Parathyroid adenoma (tissue), 2 donors: ENCODE results near the gene CIRBP.
A peak's percentile ranks its signal among the peaks of the same experiment; 100 is the strongest.
"Not testable (repeated sequence)": the region's sequence is repeated elsewhere in the genome, so short reads cannot be mapped to it uniquely, and the experiment has no call there.

Experiments used
- H2AFZ ChIP-seq: fragments of 300-600 bp; sonication (generic); one replicate; pipeline ENCODE4 v1.7.0; 2017; ENCODE audit warnings: antibody characterized with exemption, mild to moderate bottlenecking
- H3K27ac ChIP-seq: fragments of 300-600 bp; sonication (generic); one replicate; pipeline ENCODE4 v1.7.0; 2017
- H3K27me3 ChIP-seq: fragments of 300-600 bp; sonication (generic); one replicate; pipeline ENCODE4 v1.7.0; 2017; ENCODE audit warnings: low read length; ENCODE audit not compliant: control insufficient read depth, insufficient read depth
- H3K36me3 ChIP-seq: fragments of 300-600 bp; sonication (generic); one replicate; pipeline ENCODE4 v1.7.0; 2017; ENCODE audit warnings: low read length; ENCODE audit not compliant: control insufficient read depth, insufficient read depth
- H3K4me1 ChIP-seq: fragments of 300-600 bp; sonication (generic); one replicate; pipeline ENCODE4 v1.7.0; 2017; ENCODE audit warnings: control low read depth
- H3K4me2 ChIP-seq: fragments of 300-600 bp; sonication (generic); one replicate; pipeline ENCODE4 v1.7.0; 2017; ENCODE audit warnings: low read length
- H3K4me3 ChIP-seq: fragments of 300-600 bp; sonication (generic); one replicate; pipeline ENCODE4 v1.7.0; 2017; ENCODE audit warnings: low read depth, low read length
- H3K79me2 ChIP-seq: fragments of 300-600 bp; sonication (generic); one replicate; pipeline ENCODE4 v1.7.0; 2017; ENCODE audit warnings: control low read depth
- H3K9ac ChIP-seq: fragments of 300-600 bp; sonication (generic); one replicate; pipeline ENCODE4 v1.7.0; 2017; ENCODE audit warnings: mild to moderate bottlenecking
- H3K9me3 ChIP-seq: fragments of 300-600 bp; sonication (generic); one replicate; pipeline ENCODE4 v1.7.0; 2017; ENCODE audit warnings: low read length; ENCODE audit not compliant: control insufficient read depth
- TF ChIP-seq, protein P1 (sequence below): fragments of 300-600 bp; sonication (generic); IDR thresholded peaks from one replicate; pipeline ENCODE4 v1.7.0; 2017; ENCODE audit warnings: antibody characterized with exemption, mild to moderate bottlenecking
- donor health status: primary hyperparathyroidism.

Gene CIRBP

DNA sequence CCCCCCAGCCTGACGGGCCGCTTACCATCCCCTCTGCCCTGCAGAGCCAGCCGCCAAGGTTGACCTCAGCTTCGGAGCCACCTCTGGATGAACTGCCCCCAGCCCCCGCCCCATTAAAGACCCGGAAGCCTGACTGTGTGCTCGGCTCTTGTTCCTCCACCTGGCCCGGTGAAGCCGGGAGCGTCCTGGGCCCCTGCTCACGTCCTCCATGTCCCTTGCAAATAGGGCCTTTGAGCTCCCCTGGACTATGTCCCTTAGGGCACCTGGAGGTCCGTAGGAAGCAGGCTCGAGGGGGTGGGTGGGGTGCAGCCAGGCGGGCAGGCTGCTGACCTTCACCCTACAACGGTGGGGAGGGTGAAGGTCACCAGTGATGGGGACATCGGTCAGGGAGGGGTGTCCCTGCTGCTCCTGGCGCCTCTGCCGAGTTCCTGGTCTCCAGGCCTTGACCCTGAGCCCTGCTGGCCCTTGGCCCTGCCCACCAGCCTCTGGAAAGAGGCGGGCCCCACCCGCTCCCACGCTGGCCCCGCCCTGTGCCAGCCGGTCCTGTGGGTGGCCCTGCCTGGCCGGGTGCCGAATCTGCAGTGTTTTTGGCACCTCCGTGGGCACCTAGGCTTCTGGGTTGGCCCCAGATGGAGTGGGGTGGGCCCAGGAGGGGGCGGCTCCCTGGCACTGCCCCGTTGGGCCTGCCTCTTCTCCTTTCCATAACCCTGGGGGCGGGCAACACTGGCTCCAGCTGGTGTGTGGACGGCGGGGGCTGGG is 24.3 kb upstream of the CIRBP start:
- Histone ChIP-seq H2AFZ (peak overlapping the region; percentile 64), H3K9ac (peak overlapping the region; percentile 63), H3K27ac (peak overlapping the region; percentile 98), H3K4me2 (peak overlapping the region; percentile 59), H3K36me3 (no peaks in the 10 kb centered on the region), H3K79me2 (no peaks in the 10 kb centered on the region), H3K4me1 (peaks cover 40% of the 10 kb centered on the region), H3K9me3 (no peaks in the 10 kb centered on the region), H3K27me3 (no peaks in the 10 kb centered on the region), H3K4me3 (peak overlapping the region; percentile 39)
- TF ChIP-seq, protein P1, sequence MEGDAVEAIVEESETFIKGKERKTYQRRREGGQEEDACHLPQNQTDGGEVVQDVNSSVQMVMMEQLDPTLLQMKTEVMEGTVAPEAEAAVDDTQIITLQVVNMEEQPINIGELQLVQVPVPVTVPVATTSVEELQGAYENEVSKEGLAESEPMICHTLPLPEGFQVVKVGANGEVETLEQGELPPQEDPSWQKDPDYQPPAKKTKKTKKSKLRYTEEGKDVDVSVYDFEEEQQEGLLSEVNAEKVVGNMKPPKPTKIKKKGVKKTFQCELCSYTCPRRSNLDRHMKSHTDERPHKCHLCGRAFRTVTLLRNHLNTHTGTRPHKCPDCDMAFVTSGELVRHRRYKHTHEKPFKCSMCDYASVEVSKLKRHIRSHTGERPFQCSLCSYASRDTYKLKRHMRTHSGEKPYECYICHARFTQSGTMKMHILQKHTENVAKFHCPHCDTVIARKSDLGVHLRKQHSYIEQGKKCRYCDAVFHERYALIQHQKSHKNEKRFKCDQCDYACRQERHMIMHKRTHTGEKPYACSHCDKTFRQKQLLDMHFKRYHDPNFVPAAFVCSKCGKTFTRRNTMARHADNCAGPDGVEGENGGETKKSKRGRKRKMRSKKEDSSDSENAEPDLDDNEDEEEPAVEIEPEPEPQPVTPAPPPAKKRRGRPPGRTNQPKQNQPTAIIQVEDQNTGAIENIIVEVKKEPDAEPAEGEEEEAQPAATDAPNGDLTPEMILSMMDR = no peak

DNA sequence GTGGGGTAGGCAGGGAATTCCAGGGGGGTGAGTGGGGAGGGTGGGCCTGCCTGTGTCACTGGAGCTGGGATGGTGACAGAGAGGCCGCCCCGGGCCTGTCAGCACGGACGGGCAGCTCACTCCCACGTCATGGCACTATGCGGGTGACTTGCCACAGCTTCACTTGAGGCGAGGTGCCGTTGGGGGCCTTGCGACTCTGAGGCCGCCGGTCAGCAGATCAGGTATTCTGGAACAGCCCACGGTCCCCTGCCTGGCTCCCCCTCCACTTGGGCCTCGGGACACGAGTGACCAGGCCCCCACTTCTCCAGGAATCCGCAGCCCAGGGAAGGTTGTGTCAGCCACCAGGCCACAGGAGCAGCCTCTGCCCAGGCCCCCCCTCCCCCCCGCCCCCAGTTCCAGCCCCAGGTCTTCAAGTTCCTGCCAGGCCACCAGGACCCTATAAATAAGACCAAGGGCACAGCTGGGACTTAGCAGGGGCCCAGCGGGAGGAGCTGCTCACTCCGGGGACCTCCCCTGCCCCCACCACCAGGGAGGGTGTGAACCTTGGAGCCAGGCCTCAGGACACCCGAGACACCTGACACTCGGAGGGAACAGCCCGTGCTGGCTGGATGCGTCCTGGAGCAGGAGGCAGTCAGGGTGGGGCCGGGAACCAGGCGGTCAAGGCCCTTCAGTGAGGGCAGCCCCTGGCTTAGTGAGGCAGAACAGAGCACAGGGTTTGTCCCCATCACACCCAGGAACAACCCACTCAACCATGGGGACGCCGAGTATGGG is 23.5 kb upstream of the CIRBP start:
- Histone ChIP-seq H3K4me3 (no peak overlapping the region), H3K4me2 (peak overlapping the region; percentile 59), H3K36me3 (no peaks in the 10 kb centered on the region), H3K27me3 (no peaks in the 10 kb centered on the region), H3K9ac (no peak overlapping the region), H3K4me1 (peaks cover 39% of the 10 kb centered on the region), H3K79me2 (no peaks in the 10 kb centered on the region), H3K27ac (peak overlapping the region; percentile 98), H3K9me3 (no peaks in the 10 kb centered on the region), H2AFZ (peak overlapping the region; percentile 64)
- TF ChIP-seq, protein P1 = no peak

DNA sequence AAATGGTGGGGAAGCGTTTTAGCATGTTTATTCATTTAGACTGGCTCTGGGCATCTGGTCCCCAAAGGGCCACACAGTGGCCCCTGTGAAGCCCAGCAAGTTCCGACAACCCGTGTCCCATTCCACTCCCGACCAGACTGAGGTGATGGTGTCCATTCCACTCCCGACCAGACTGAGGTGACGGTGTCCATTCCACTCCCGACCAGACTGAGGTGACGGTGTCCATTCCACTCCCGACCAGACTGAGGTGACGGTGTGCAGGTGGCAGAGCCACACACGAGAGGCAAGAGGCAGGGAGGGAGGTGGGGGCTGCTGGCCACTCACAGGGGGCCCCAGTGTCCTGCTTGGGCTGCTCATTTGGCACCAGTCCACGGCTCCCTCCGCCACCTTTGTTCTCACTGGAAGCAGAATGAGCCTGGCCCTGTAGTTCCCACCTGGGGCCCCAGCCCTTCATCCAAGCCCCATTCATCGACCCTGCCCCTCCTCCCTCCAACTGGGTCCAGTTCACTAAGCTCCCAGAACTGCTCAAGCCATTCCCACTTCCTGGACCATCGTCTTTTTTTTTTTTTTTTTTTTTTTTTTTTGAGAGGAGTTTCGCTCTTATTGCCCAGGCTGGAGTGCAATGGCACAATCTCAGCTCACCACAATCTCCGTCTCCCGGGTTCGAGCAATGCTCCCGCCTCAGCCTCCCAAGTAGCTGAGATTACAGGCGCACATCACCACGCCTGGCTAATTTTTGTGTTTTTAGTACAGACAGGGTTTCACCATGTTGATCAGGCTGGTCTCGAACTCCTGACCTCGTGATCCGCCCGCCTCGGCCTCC is 22.7 kb upstream of the CIRBP start:
- peak overlapping the region; percentile 9 for H3K4me2 ChIP-seq
- not testable (repeated sequence) for H3K9me3 ChIP-seq, H2AFZ ChIP-seq, H3K4me3 ChIP-seq, H3K36me3 ChIP-seq, H3K27me3 ChIP-seq, H3K9ac ChIP-seq, H3K79me2 ChIP-seq
- H3K4me1 ChIP-seq = peaks cover 32% of the 10 kb centered on the region
- H3K27ac ChIP-seq = peak overlapping the region; percentile 98

DNA sequence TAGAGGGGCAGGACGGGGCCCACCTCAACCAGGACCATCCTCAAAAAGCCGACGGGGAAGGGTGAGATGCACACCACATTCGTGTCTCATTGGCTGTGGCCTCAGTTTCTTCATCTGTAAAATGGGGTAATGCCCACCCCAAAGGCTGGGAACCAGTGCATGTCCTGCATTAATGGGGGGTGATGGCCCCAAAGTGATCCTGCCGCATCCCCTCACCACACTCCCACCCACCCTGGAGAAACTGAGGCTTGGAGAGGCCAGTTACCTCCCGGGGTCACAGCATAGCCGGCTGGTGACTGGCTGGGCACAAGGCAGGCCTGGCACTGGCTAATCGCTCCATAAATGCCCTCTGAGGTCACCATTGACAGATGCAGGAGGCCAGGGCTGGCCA is 21.4 kb upstream of the CIRBP start:
- H2AFZ ChIP-seq = peak overlapping the region; percentile 76
- H3K4me2 ChIP-seq = peak overlapping the region; percentile 72
- H3K27ac ChIP-seq = peak overlapping the region; percentile 100
- H3K79me2 ChIP-seq = peaks cover 7% of the 10 kb centered on the region
- peak overlapping the region; percentile 84 for H3K4me3 ChIP-seq
- H3K27me3 ChIP-seq = no peaks in the 10 kb centered on the region
- H3K4me1 ChIP-seq = peaks cover 30% of the 10 kb centered on the region
- peak overlapping the region; percentile 94 for H3K9ac ChIP-seq
- no peaks in the 10 kb centered on the region for H3K36me3 ChIP-seq
- TF ChIP-seq, protein P1 = no peak
- no peaks in the 10 kb centered on the region for H3K9me3 ChIP-seq
